NB4 (cell line): ENCODE measurements around the gene ADAM12.

Experiments
- MYC ChIP-seq: IDR thresholded peaks from 2 replicates; pipeline ENCODE4 v1.6.1; 2011; ENCODE audit warnings: low read depth, low read length
- POLR2A ChIP-seq: IDR thresholded peaks from 2 replicates; pipeline ENCODE4 v1.6.1; 2011; ENCODE audit warnings: mild to moderate bottlenecking; ENCODE audit not compliant: insufficient read length; ENCODE audit errors: extremely low read depth
- TF ChIP-seq, protein P1 (sequence below): IDR thresholded peaks from 2 replicates; pipeline ENCODE4 v1.6.1; 2011; ENCODE audit warnings: low read depth, low read length
- TF ChIP-seq, protein P2 (sequence below): IDR thresholded peaks from one replicate; pipeline ENCODE4 v1.5.1; 2012; ENCODE audit warnings: low read depth, low read length

DNA sequence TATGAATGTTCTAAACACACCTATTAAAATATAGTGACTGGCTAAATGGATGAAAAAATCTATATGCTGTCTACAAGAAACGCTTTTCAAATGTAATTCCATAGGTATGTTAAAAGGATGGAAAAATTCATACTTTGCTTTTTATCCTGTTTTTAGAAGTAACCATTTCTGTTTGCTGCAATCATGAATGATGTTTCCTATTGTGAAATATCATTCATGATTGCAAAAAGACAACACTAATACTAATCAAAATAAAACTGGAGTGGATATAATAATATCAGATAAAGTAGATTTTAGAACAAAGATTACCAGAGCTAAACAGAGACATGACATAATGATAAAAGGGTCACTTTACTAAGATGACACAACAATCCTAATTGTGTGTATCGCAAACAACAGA lies 353.7 kb downstream of the ADAM12 start:
- no peak for TF ChIP-seq MYC
- TF ChIP-seq, protein P1, sequence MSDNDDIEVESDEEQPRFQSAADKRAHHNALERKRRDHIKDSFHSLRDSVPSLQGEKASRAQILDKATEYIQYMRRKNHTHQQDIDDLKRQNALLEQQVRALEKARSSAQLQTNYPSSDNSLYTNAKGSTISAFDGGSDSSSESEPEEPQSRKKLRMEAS: no peak
- TF ChIP-seq, protein P2, sequence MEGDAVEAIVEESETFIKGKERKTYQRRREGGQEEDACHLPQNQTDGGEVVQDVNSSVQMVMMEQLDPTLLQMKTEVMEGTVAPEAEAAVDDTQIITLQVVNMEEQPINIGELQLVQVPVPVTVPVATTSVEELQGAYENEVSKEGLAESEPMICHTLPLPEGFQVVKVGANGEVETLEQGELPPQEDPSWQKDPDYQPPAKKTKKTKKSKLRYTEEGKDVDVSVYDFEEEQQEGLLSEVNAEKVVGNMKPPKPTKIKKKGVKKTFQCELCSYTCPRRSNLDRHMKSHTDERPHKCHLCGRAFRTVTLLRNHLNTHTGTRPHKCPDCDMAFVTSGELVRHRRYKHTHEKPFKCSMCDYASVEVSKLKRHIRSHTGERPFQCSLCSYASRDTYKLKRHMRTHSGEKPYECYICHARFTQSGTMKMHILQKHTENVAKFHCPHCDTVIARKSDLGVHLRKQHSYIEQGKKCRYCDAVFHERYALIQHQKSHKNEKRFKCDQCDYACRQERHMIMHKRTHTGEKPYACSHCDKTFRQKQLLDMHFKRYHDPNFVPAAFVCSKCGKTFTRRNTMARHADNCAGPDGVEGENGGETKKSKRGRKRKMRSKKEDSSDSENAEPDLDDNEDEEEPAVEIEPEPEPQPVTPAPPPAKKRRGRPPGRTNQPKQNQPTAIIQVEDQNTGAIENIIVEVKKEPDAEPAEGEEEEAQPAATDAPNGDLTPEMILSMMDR: no peak
- TF ChIP-seq POLR2A: no peak
